HCT116 (cell line): Measurements from ENCODE around the gene IL11RA. TPM values are rescaled to one million over a fixed set of nuclear protein-coding genes. Genes with fewer than 3 reads are reported as not detected.

ENCODE experiments used
- ATAC-seq: fragments of 200-7000 bp; cut with Tn5 transposase; 2 replicates; pipeline ENCODE4 v1.9.1; 2020; ENCODE audit warnings: mild to moderate bottlenecking, moderate library complexity
- BruUV-seq: library from RNA; stranded (reverse); fragments of 400-500 nt; replicated peaks from 2 replicates; lab custom pipeline; 2021; lab: Mats Ljungman, UMichigan
- CTCF ChIA-PET: fragments of 300-600 bp; sonication (Branson Sonifier 250); formaldehyde crosslinking; loops from one replicate; lab custom pipeline; 2021; ENCODE audit warnings: antibody characterized with exemption; lab: Charles Lee
- POLR2A ChIA-PET: fragments of 300-600, 350-600 bp; sonication (Branson Sonifier 250); formaldehyde crosslinking; loops from one replicate; lab custom pipeline; 2021; ENCODE audit warnings: antibody characterized with exemption; lab: Charles Lee
- RAD21 ChIA-PET, 2 experiments: fragments of 300-600 bp; sonication (Branson Sonifier 250); formaldehyde crosslinking; loops; one replicate each; lab custom pipeline; 2023; ENCODE audit warnings: low total read pairs in 2 of 2; ENCODE audit not compliant: uncharacterized antibody in 2 of 2, unreplicated experiment in 2 of 2, low non-redundant PET in 1 of 2; lab: Charles Lee
- DNase-seq: peaks from one replicate; pipeline ENCODE4 v3.0.0-alpha.2; 2010; ENCODE audit warnings: low read depth, low spot score
- H2AFZ ChIP-seq: fragments of 200-600 bp; shearing (Covaris generic), sonication (generic); 2 replicates; pipeline ENCODE4 v1.6.1; 2017; ENCODE audit warnings: low read depth, mixed run types, mixed read lengths, antibody characterized with exemption, low read length; ENCODE audit not compliant: poor library complexity, severe bottlenecking
- H3K27ac ChIP-seq: 2 replicates; pipeline ENCODE4 v1.5.1; 2012; ENCODE audit warnings: low read depth, low read length
- H3K27me3 ChIP-seq: fragments of 200-600 bp; sonication (generic); 2 replicates; pipeline ENCODE4 v1.6.1; 2016; ENCODE audit warnings: mixed run types, low read length, mixed read lengths; ENCODE audit not compliant: insufficient read depth
- H3K36me3 ChIP-seq, 2 experiments: fragments of 200-500 bp in 1 of 2; fragments of 200-600 bp in 1 of 2; sonication (Bioruptor generic) in 1 of 2; sonication (generic) in 1 of 2; 2 replicates each; pipeline versions ENCODE4 v1.5.1 to v1.6.1; 2014 to 2016; ENCODE audit warnings: low read length in 2 of 2, inconsistent platforms in 1 of 2, mixed read lengths in 1 of 2, mixed run types in 1 of 2; ENCODE audit not compliant: insufficient read depth in 2 of 2, control insufficient read depth in 1 of 2
- H3K4me1 ChIP-seq, 2 experiments: fragments of 200-600 bp in 1 of 2; sonication (generic) in 1 of 2; 2 replicates each; pipeline versions ENCODE4 v1.5.1 to v1.6.1; 2012 to 2017; ENCODE audit warnings: low read length in 2 of 2, inconsistent platforms in 1 of 2, mild to moderate bottlenecking in 1 of 2, mixed read lengths in 1 of 2, mixed run types in 1 of 2, moderate library complexity in 1 of 2; ENCODE audit not compliant: insufficient read depth in 2 of 2, control insufficient read depth in 1 of 2
- H3K4me2 ChIP-seq: fragments of 200-600 bp; sonication (generic); 2 replicates; pipeline ENCODE4 v1.6.1; 2017; ENCODE audit warnings: mixed run types, low read length, mixed read lengths
- H3K4me3 ChIP-seq, 2 experiments: fragments of 200-600 bp in 1 of 2; sonication (generic) in 1 of 2; replicated peaks in 1 of 2; 2 replicates each; pipeline ENCODE4 v1.5.1; 2011 to 2016; ENCODE audit warnings: low read length in 2 of 2, control low read depth in 1 of 2, low read depth in 1 of 2, mild to moderate bottlenecking in 1 of 2, mixed read lengths in 1 of 2, mixed run types in 1 of 2
- H3K79me2 ChIP-seq: fragments of 200-600 bp; sonication (generic); 2 replicates; pipeline ENCODE4 v1.6.1; 2017; ENCODE audit warnings: mild to moderate bottlenecking, mixed run types, low read length, moderate library complexity, mixed read lengths; ENCODE audit not compliant: insufficient read depth
- H3K9ac ChIP-seq: fragments of 200-600 bp; sonication (generic); 2 replicates; pipeline ENCODE4 v1.6.1; 2016; ENCODE audit warnings: low read length, mixed read lengths
- H3K9me2 ChIP-seq: fragments of 200-600 bp; sonication (generic), shearing (Covaris generic); 2 replicates; pipeline ENCODE4 v1.6.1; 2017; ENCODE audit warnings: mixed run types, mild to moderate bottlenecking, moderate library complexity; ENCODE audit not compliant: insufficient read depth
- H3K9me3 ChIP-seq, 2 experiments: fragments of 200-500 bp in 1 of 2; fragments of 200-600 bp in 1 of 2; sonication (Bioruptor generic) in 1 of 2; sonication (generic) in 1 of 2; 2 replicates each; pipeline ENCODE4 v1.6.1; 2014 to 2017; ENCODE audit warnings: low read length in 2 of 2, mixed read lengths in 2 of 2, inconsistent platforms in 1 of 2, low read depth in 1 of 2, mild to moderate bottlenecking in 1 of 2, mixed run types in 1 of 2, moderate library complexity in 1 of 2; ENCODE audit not compliant: control insufficient read depth in 1 of 2, insufficient read depth in 1 of 2
- H4K20me1 ChIP-seq: fragments of 200-600 bp; sonication (generic), shearing (Covaris generic); 2 replicates; pipeline ENCODE4 v1.6.1; 2017; ENCODE audit warnings: mixed run types, mild to moderate bottlenecking, moderate library complexity; ENCODE audit not compliant: insufficient read depth
- CBX3 ChIP-seq: IDR thresholded peaks from 2 replicates; pipeline ENCODE4 v1.6.1; 2012; ENCODE audit warnings: low read depth
- CTCF ChIP-seq, 3 experiments: fragments of 200-600 bp in 1 of 3; sonication (generic) in 1 of 3; IDR thresholded peaks in 2 of 3; conservative IDR thresholded peaks in 1 of 3; 2 replicates each; pipeline ENCODE4 v1.5.1; 2012 to 2017; ENCODE audit warnings: low read depth in 2 of 3, low read length in 2 of 3, antibody characterized with exemption in 1 of 3, borderline replicate concordance in 1 of 3, control low read depth in 1 of 3, mild to moderate bottlenecking in 1 of 3, mixed read lengths in 1 of 3, mixed run types in 1 of 3, moderate library complexity in 1 of 3; ENCODE audit not compliant: insufficient read depth in 1 of 3
- POLR2A ChIP-seq: IDR thresholded peaks from 2 replicates; pipeline ENCODE4 v1.7.0; 2011; ENCODE audit warnings: borderline replicate concordance; ENCODE audit not compliant: insufficient read depth, insufficient read length; ENCODE audit errors: extremely low read depth
- POLR2AphosphoS5 ChIP-seq: IDR thresholded peaks from 2 replicates; pipeline ENCODE4 v1.6.1; 2011; ENCODE audit warnings: mild to moderate bottlenecking, low read depth, low read length, moderate library complexity
- SIN3A ChIP-seq: IDR thresholded peaks from 2 replicates; pipeline ENCODE4 v1.6.1; 2012; ENCODE audit warnings: low read depth
- SRF ChIP-seq: IDR thresholded peaks from 2 replicates; pipeline ENCODE4 v1.6.1; 2012; ENCODE audit warnings: low read depth
- YY1 ChIP-seq: IDR thresholded peaks from 2 replicates; pipeline ENCODE4 v1.6.1; 2011; ENCODE audit warnings: low read length, low read depth, moderate library complexity, mild to moderate bottlenecking; ENCODE audit not compliant: insufficient replicate concordance; ENCODE audit errors: extremely low read depth
- ZFX ChIP-seq: fragments of 450-650 bp; IDR thresholded peaks from 2 replicates; pipeline ENCODE4 v1.6.1; 2017
- intact Hi-C: fragments of 100-400 bp; cut with micrococcal nuclease; formaldehyde crosslinking; loops from 2 replicates; pipeline ENCODE4 v1.10.0; 2022
- total RNA-seq: library from RNA; stranded (reverse); gene quantifications from one replicate; pipeline ENCODE4 v1.2.1, GENCODE V29; 2021; ENCODE audit not compliant: unreplicated experiment

The IL11RA gene
- total RNA-seq, 1 experiment from 2014 or later = 10.6 TPM

GRCh38 chr9:34646211-34647083 is 5.5 kb upstream of the IL11RA start, which contains the start of gene GALT:
TSS of gene GALT (plus strand) at chr9:34646675. CDS start at chr9:34646705, 30 bp downstream.
- intact Hi-C loops = no loop called here

More at GRCh38 chr9:34646211-34647083, 5.5 kb upstream of the IL11RA start, which contains the start of gene GALT:
- Histone ChIP-seq H3K27ac (peak within 1 kb of the TSS; percentile 92), H4K20me1 (no peaks in the 10 kb centered on the region), H3K27me3 (no peaks in the 10 kb centered on the region), H3K9me3 (no peaks in the 10 kb centered on the region), H3K4me2 (peak within 1 kb of the TSS; percentile 87), H3K4me1 (peaks cover 20 to 37% of the 10 kb centered on the region in 2 experiments; a peak in 3 of 4 replicates), H3K79me2 (peaks cover 6% of the 10 kb centered on the region; the same call in 1 of the 2 replicates), H3K4me3 (peak within 1 kb of the TSS; percentile 80 to 85), H3K9ac (peak within 1 kb of the TSS; percentile 71), H3K9me2 (no peaks in the 10 kb centered on the region)
- ChIA-PET POLR2A (interaction anchor here (1.5 to 2.9 kb wide), 2 partner anchors 9 to 18 kb away, joined by 9 to 26 read pairs; partner anchors contain the start of gene SIGMAR1), CTCF (interaction anchor here (1.2 to 2.0 kb wide), 5 partner anchors 8 to 56 kb away, joined by 3 to 12 read pairs (median 8); no protein-coding TSS in a partner anchor), RAD21 (no interaction called here)
- ATAC-seq (peak; percentile 88), DNase-seq (peak; percentile 65)
- TSS peak; percentile 60 for BruUV-seq
- TF ChIP-seq ZFX (peak; percentile 88), SRF (no peak), CBX3 (no peak), POLR2A (peak; percentile 85), CTCF (IDR thresholded peaks at IDR 0.05 in 2 of 3, conservative IDR thresholded peaks at IDR 0.05 in 1 of 3; ENCODE audit: borderline replicate concordance in 1 of 3, insufficient read depth in 1 of 3, low read depth in 2 of 3, low read length in 2 of 3) (peak in 2 of 3 experiments; percentile 43 to 45; a peak in 4 of 6 replicates), SIN3A (no peak), YY1 (peak; percentile 53), POLR2AphosphoS5 (peak; percentile 86)
- TF ChIP-seq, all 23 proteins: peak for 5
- Histone ChIP-seq H2AFZ (no peak within 1 kb of the TSS), H3K36me3 (peaks cover 0 to 6% of the 10 kb centered on the region in 2 experiments; a peak in 1 of 4 replicates)
